GM19397 (cell line): ENCODE data around the gene ZDHHC1.

Experiments
- ATAC-seq: cut with Tn5 transposase; IDR thresholded peaks from one replicate; pipeline ENCODE4 v1.9.1; 2021; ENCODE audit warnings: mild to moderate bottlenecking, moderate library complexity; ENCODE audit not compliant: unreplicated experiment

The ZDHHC1 gene

GRCh38 chr16:67448580-67448979, 32.3 kb upstream of the ZDHHC1 start:
- ATAC-seq = no peak

GRCh38 chr16:67447508-67448076, 31.3 kb upstream of the ZDHHC1 start:
- ATAC-seq = no peak

DNA sequence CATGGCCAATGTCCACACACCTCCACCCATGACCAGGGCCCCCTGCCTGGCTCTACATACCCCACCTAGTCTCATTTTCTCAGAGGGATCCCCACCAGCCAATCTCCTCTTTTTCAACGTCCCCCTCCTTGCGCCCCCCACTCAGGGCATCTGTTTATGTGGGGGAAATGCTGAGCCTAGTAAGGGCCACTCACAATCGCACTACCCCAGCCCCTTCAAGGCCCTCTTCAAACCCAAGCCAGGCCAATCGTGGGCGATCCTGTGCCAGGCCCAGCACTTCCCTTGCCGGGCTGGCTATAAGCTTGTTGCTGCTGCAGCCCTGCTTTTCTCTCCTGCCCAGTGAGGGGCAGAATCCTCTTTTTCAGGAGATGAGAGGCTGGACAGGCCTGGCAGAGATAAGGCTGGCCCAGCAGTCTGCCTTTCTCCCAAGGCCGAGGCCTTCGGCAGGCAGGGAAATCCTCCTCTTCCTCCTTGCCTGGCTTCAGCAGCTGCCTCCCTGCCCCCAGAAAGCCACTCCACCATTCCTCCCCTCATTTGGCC, 30.8 kb upstream of the ZDHHC1 start:
- no peak for ATAC-seq

- ATAC-seq = no peak
Observed at GRCh38 chr16:67445913-67446907, 29.9 kb upstream of the ZDHHC1 start.

GRCh38 chr16:67445441-67445912, 29.2 kb upstream of the ZDHHC1 start:
- ATAC-seq = no peak

GRCh38 chr16:67445126-67445426, 28.8 kb upstream of the ZDHHC1 start:
- no peak for ATAC-seq

GRCh38 chr16:67444259-67445125, 28.2 kb upstream of the ZDHHC1 start:
- no peak for ATAC-seq

DNA sequence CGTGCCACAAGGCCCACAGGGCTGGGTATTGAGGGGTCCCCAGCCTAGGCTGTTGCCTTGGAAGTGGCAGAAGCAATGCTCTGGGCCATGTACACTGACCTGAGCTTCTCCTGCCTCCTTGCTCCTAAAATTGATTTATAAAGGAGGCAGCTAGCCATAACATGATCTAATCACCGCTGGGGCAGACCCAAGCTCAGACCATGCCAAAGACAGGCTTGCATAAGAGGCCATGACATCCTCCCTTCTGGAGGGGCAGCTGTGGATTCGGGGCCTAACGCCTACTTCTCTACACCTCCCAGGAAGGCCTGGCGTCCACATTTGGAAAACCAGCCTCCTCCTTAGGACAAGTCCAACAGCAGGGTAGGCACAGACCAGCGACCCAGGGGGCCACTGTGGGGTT, 27.0 kb upstream of the ZDHHC1 start:
- ATAC-seq = no peak

GRCh38 chr16:67442581-67443255, 26.4 kb upstream of the ZDHHC1 start:
- ATAC-seq = no peak

DNA sequence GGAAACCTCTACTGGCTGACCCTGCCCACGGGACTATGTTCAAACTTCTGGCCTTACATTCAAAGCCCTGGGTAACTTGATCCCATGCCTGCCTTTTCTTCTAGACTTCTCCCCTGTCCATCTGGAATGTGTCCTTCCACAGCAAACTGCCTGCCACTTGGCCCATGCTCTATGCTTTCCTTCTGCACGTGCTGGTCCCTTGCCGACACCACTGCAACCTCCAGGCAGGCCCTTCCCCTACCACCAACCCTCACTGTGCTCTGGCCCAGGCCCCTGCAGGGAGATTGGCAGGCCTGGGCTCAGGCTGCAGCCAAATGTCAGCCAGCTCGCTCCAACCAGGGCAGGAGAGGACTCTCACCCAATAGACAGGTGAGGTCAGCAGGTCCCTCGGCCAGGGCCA, 25.6 kb upstream of the ZDHHC1 start:
- ATAC-seq = no peak

DNA sequence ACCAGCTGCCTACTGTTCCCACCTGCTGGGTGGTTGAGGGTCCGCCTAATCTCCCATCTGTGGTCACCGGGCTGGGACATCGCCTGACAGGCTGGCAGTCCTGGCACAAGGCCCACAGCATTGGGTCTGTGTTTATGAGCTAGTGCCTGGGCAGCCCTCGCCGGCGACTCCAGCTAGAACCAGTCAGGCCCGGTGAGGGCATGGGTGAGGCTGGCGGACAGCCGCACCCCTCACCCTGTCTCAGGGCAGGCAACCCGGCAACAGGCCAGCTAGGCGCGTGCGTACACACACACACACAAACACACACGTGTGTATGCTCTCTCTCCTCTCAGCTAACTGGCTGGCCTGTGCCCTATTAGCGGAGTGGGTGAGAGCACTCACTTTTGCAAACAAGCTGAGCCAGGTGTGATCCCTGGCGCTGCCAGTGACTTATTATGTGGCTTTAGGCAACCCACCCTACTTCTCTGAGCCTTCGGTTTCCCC, 25.0 kb upstream of the ZDHHC1 start:
- ATAC-seq = no peak

GRCh38 chr16:67438824-67439393, 22.6 kb upstream of the ZDHHC1 start:
- ATAC-seq = no peak

DNA sequence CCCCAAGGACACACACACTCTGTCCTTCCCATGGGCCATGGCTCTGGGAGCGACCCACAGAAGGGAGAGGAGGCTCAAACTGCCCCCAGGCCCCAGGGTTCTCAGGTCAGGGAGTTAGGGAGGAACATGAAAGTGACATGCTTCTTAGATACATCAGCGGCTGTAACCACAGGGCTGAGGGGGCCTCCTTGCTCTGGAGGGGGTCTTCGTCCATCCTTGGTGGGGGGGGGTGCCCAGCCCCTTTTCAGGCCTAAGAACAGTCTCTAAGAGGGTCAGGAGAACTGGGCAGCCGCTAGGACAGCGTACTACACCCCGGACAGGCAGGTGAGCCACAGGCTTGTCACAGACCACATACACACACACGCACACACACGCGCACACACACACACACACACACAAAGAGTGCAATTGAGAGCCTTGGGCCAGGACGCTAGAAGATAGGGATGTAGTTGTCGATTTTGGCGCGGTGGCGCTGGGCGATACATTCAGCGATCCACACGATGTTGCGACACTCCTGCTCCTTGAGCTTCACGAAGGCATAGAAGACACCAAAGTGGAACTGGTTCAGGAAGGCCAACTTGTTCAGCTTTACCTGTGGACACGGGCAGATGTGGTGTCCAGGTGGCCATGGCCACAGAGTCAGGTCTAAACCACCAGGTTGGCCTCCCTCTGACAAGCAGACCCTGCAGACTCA, 22.0 kb upstream of the ZDHHC1 start:
- no peak for ATAC-seq

DNA sequence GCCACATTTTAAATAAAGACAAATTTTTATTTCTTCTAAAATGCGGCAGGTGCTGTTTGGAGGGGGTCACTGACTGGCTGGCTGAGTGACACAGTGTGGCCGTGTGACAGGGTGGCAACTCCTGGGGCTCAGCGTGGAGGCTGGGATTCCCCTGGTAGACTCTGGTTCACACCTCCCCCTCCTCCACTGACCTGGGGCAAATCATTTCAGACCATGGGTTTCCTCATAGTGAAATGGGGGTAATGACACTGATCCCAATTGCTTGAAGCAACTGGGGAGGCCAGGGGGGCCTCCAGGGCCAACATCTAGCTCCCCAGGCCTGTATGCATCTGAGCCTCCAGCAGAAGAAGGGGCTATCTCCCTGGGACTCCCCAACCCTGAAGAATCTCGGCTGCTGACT, 21.2 kb upstream of the ZDHHC1 start:
- ATAC-seq = no peak

- no peak for ATAC-seq
Observed at GRCh38 chr16:67436640-67437193, 20.4 kb upstream of the ZDHHC1 start.

GRCh38 chr16:67435758-67436164, 19.5 kb upstream of the ZDHHC1 start:
- no peak for ATAC-seq

- no peak for ATAC-seq
Observed at GRCh38 chr16:67433131-67433719, 16.9 kb upstream of the ZDHHC1 start.

GRCh38 chr16:67432506-67432890, 16.2 kb upstream of the ZDHHC1 start:
- ATAC-seq = no peak
